ENCODE measurements around the gene C6orf141.
"Not testable (repeated sequence)": the region's sequence is repeated elsewhere in the genome, so short reads cannot be mapped to it uniquely, and the experiment has no call there.

Gene C6orf141

DNA sequence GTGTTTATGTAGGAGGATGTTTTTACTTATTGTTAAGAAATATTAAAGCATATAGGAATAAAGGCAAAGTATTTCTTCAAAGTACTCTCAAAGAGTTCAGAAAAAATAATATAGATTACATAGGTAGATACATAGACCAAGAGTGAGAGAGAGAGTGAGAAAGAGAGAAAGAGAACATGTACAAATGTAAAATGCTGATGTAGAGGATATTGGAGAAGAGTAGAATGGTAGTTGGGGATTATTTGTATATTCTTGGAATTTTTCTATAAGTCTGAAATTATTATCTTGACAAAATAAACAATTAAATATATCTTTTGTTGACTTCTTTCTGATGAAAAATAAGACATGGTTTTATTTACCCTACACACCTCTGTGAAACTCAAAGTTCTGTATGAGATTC, 29.2 kb downstream of the C6orf141 start:
- no peak for DNase-seq

DNA sequence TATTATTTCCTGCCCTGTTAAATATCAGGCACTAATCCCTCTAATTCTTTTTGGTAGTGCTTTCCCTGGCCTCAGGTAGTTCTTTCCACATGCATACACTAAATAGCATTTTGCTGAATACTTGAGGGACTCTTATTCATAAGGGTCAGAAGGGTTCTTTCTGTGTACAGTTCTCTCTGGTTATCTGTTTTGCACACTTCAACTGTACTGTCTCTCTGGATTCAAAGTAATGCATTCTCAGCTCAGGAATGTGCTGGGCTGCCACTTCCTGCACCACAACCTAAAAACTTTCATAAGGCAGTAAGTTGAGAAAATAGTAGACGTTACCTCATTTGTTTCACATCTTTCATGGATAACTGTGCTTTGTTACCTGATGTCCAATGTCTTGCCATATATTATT, 32.1 kb downstream of the C6orf141 start:
- DNase-seq, result no peak

DNA sequence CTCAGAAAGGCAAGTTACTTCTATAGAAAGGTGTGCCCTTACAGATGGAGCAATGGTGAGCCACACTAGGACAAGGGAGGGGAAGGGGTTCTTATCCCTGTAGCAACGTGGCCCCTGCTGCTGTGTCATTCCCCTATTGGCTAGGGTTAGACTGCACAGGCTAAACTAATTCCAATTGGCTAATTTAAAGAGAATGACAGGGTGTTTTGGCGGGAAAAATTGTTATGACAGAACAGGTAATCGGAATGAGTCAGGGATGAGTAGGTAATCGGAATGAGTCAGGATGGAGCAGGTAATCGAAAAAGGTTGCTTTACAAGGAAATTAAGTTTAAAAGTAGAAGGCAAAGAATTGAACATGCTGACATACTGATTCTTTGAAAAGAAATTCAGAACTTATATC, 36.8 kb downstream of the C6orf141 start:
- DNase-seq, result not testable (repeated sequence)

Data from NCI-H1436 (cell line).